ENCODE results near the gene CDH5. TPM values are rescaled to one million over a fixed set of nuclear protein-coding genes. Genes with fewer than 3 reads are reported as not detected.

The CDH5 gene
- total RNA-seq, 1 experiment from 2014 or later = 0.25 TPM

- H3K27me3 ChIP-seq (replicated peaks; ENCODE audit: control insufficient read depth, insufficient read depth, low read length) = peaks cover 9% of the 10 kb centered on the region
- intact Hi-C loops (cut with micrococcal nuclease; ENCODE audit: unreplicated experiment) = loop anchor here (5.0 kb wide), 1 partner anchor 56 kb away; no protein-coding TSS in a partner anchor
- Mint-ChIP-seq H3K36me3 (ENCODE audit: insufficient read depth, unreplicated experiment) (no peaks in the 10 kb centered on the region), H3K27ac (ENCODE audit: unreplicated experiment) (no peak overlapping the region), H3K4me1 (ENCODE audit: low read depth, unreplicated experiment) (peaks cover 6% of the 10 kb centered on the region), H3K9me3 (ENCODE audit: unreplicated experiment) (no peaks in the 10 kb centered on the region), H3K4me3 (ENCODE audit: unreplicated experiment) (peak overlapping the region; percentile 70), H3K27me3 (ENCODE audit: insufficient read depth, unreplicated experiment) (peaks cover 25% of the 10 kb centered on the region)
- peak overlapping the region; percentile 44 for H3K4me3 ChIP-seq (ENCODE audit: low read depth, low read length)
- no peak for DNase-seq
- H3K9me3 ChIP-seq = no peaks in the 10 kb centered on the region; the same call in 1 of the 2 replicates
- H3K4me1 ChIP-seq = no peaks in the 10 kb centered on the region
- H3K36me3 ChIP-seq (ENCODE audit: control insufficient read depth, insufficient read depth, low read length) = no peaks in the 10 kb centered on the region
- POLR2A ChIA-PET = no interaction called here
- no peak for TF ChIP-seq CTCF (IDR thresholded peaks at IDR 0.05; ENCODE audit: insufficient read depth in 1 of 2, low read depth in 1 of 2, low read length in 1 of 2, severe bottlenecking in 1 of 2, unreplicated experiment in 1 of 2)
- no TSS peak for BruUV-seq (replicated peaks)
- CTCF ChIA-PET = no interaction called here
These were observed 59.9 kb downstream of the CDH5 start for GRCh38 chr16:66426112-66427035.

- CTCF ChIA-PET = no interaction called here
These were observed 60.8 kb downstream of the CDH5 start, which contains the start of gene BEAN1 for GRCh38 chr16:66427036-66427860. Gene BEAN1, plus strand, starts transcription at chr16:66427295. Its CDS starts 10,382 bp downstream, at chr16:66437677.

More at GRCh38 chr16:66427036-66427860, 60.8 kb downstream of the CDH5 start, which contains the start of gene BEAN1:
- Histone ChIP-seq H3K4me1 (no peaks in the 10 kb centered on the region), H3K36me3 (ENCODE audit: control insufficient read depth, insufficient read depth, low read length) (no peaks in the 10 kb centered on the region), H3K27me3 (replicated peaks; ENCODE audit: control insufficient read depth, insufficient read depth, low read length) (peaks cover 9% of the 10 kb centered on the region), H3K9me3 (no peaks in the 10 kb centered on the region), H3K4me3 (ENCODE audit: low read depth, low read length) (peak within 1 kb of the TSS; percentile 44)
- Mint-ChIP-seq H3K4me1 (ENCODE audit: low read depth, unreplicated experiment) (peaks cover 6% of the 10 kb centered on the region), H3K9me3 (ENCODE audit: unreplicated experiment) (no peaks in the 10 kb centered on the region), H3K36me3 (ENCODE audit: insufficient read depth, unreplicated experiment) (no peaks in the 10 kb centered on the region), H3K27me3 (ENCODE audit: insufficient read depth, unreplicated experiment) (peaks cover 32% of the 10 kb centered on the region), H3K4me3 (ENCODE audit: unreplicated experiment) (peak within 1 kb of the TSS; percentile 70), H3K27ac (ENCODE audit: unreplicated experiment) (no peak within 1 kb of the TSS)
- intact Hi-C loops (cut with micrococcal nuclease; ENCODE audit: unreplicated experiment) = loop anchor here (5.0 kb wide), 1 partner anchor 55 kb away; no protein-coding TSS in a partner anchor
- POLR2A ChIA-PET = no interaction called here
- no TSS peak for BruUV-seq (replicated peaks)
- DNase-seq = peak in 1 of 2 experiments; percentile 50
- no peak for TF ChIP-seq CTCF (IDR thresholded peaks at IDR 0.05; ENCODE audit: insufficient read depth in 1 of 2, low read depth in 1 of 2, low read length in 1 of 2, severe bottlenecking in 1 of 2, unreplicated experiment in 1 of 2)
